Uterus (tissue), 2 donors: ENCODE results near the gene STRBP.

Experiments used
- CTCF ChIP-seq, 4 experiments: fragments of 200-600 bp in 2 of 4; fragments of 450-650 bp in 2 of 4; sonication (generic) in 2 of 4; IDR thresholded peaks; one replicate each; pipeline ENCODE4 v1.5.1; 2016 to 2019; ENCODE audit warnings: antibody characterized with exemption in 4 of 4, mild to moderate bottlenecking in 2 of 4, moderate library complexity in 1 of 4
- POLR2A ChIP-seq, 2 donors: fragments of 450-650 bp; IDR thresholded peaks; one replicate each; pipeline ENCODE4 v1.6.1; 2016; ENCODE audit warnings: antibody characterized with exemption in 2 of 2, mild to moderate bottlenecking in 1 of 2, moderate library complexity in 1 of 2

- TF ChIP-seq CTCF (IDR thresholded peaks at IDR 0.05): no peak
- TF ChIP-seq POLR2A (IDR thresholded peaks at IDR 0.05): no peak
Measured at GRCh38 chr9:123191260-123191659, 77.1 kb downstream of the STRBP start.
